NCI-H1436 treated with DMSO at 0.1 percent for 48 hours (cell line): ENCODE data around the gene ITSN1.
"Not testable (repeated sequence)": the region's sequence is repeated elsewhere in the genome, so short reads cannot be mapped to it uniquely, and the experiment has no call there.

Experiments used
- DNase-seq: peaks from one replicate; lab custom pipeline; 2025; lab: John Stamatoyannopoulos, UW

ITSN1 gene

GRCh38 chr21:33642027-33642895 is at the start of gene ITSN1:
Gene ITSN1 (plus strand): TSS chr21:33642501. CDS start chr21:33718829, 76,328 bp downstream.
- DNase-seq = peak; percentile 94

GRCh38 chr21:33598051-33598450 is 44.2 kb upstream of the ITSN1 start:
- DNase-seq = no peak

GRCh38 chr21:33608559-33608958 is 33.7 kb upstream of the ITSN1 start:
- no peak for DNase-seq

GRCh38 chr21:33611006-33611744 is 31.1 kb upstream of the ITSN1 start:
- no peak for DNase-seq

- not testable (repeated sequence) for DNase-seq
Measured at GRCh38 chr21:33617565-33617964, 24.7 kb upstream of the ITSN1 start.

- DNase-seq = no peak
Measured at GRCh38 chr21:33618407-33618806, 23.9 kb upstream of the ITSN1 start.

- no peak for DNase-seq
Measured at GRCh38 chr21:33619726-33620125, 22.6 kb upstream of the ITSN1 start.

- no peak for DNase-seq
Measured at GRCh38 chr21:33622253-33622652, 20.0 kb upstream of the ITSN1 start.

- DNase-seq = not testable (repeated sequence)
Measured at GRCh38 chr21:33626151-33626550, 16.1 kb upstream of the ITSN1 start.

GRCh38 chr21:33634254-33634653 is 8.0 kb upstream of the ITSN1 start:
- DNase-seq = no peak

- no peak for DNase-seq
Measured at GRCh38 chr21:33640697-33641351, 1.5 kb upstream of the ITSN1 start.

- DNase-seq = peak; percentile 99
Measured at GRCh38 chr21:33641352-33642026, 812 bp upstream of the ITSN1 start, which contains the start of gene CRYZL1. Gene CRYZL1 (minus strand): TSS chr21:33641741. CDS start chr21:33631551, 10,190 bp downstream.

- no peak for DNase-seq
Measured at GRCh38 chr21:33642896-33643657, 776 bp downstream of the ITSN1 start.

- DNase-seq = no peak
Measured at GRCh38 chr21:33643658-33644311, 1.5 kb downstream of the ITSN1 start.

GRCh38 chr21:33644383-33645074 is 2.2 kb downstream of the ITSN1 start:
- DNase-seq = no peak

GRCh38 chr21:33645730-33646129 is 3.4 kb downstream of the ITSN1 start:
- no peak for DNase-seq

GRCh38 chr21:33647587-33647986 is 5.3 kb downstream of the ITSN1 start:
- DNase-seq = no peak

- DNase-seq = no peak
Measured at GRCh38 chr21:33648555-33648954, 6.3 kb downstream of the ITSN1 start.

- no peak for DNase-seq
Measured at GRCh38 chr21:33650230-33650629, 7.9 kb downstream of the ITSN1 start.

GRCh38 chr21:33650929-33651509 is 8.7 kb downstream of the ITSN1 start:
- no peak for DNase-seq
